Neural cell (in vitro differentiated cells): Measurements from ENCODE around the gene ROS1. TPM values are rescaled to one million over a fixed set of nuclear protein-coding genes. Genes with fewer than 3 reads are reported as not detected.
"Not testable (repeated sequence)": the region's sequence is repeated elsewhere in the genome, so short reads cannot be mapped to it uniquely, and the experiment has no call there.

Source experiments
- H2AFZ ChIP-seq: fragments of 200-600, 300-800 bp; sonication (generic), shearing (Covaris generic); 2 replicates; pipeline ENCODE4 v1.6.0; 2014; ENCODE audit warnings: low read depth, mild to moderate bottlenecking, antibody characterized with exemption, low read length, moderate library complexity
- H3F3A ChIP-seq: fragments of 200-600 bp; shearing (Covaris generic); 2 replicates; pipeline ENCODE4 v1.6.1; 2016; ENCODE audit warnings: mild to moderate bottlenecking, moderate library complexity, mixed read lengths, antibody characterized with exemption, low read length; ENCODE audit not compliant: insufficient read depth, poor library complexity, severe bottlenecking
- H3K27ac ChIP-seq: fragments of 200-600, 300-800 bp; sonication (generic), shearing (Covaris generic); 2 replicates; pipeline ENCODE4 v1.5.1; 2014; ENCODE audit warnings: mild to moderate bottlenecking, low read length, moderate library complexity
- H3K27me3 ChIP-seq: fragments of 300-800, 200-600 bp; sonication (generic), shearing (Covaris generic); 2 replicates; pipeline ENCODE4 v1.6.0; 2014; ENCODE audit warnings: mild to moderate bottlenecking, low read depth, low read length, moderate library complexity; ENCODE audit not compliant: insufficient read depth
- H3K36me3 ChIP-seq: fragments of 300-800, 200-600 bp; sonication (generic), shearing (Covaris generic); 2 replicates; pipeline ENCODE4 v1.5.1; 2014; ENCODE audit warnings: mild to moderate bottlenecking, antibody characterized with exemption, low read length, moderate library complexity; ENCODE audit not compliant: insufficient read depth
- H3K4me2 ChIP-seq: fragments of 300-800, 200-600 bp; sonication (generic), shearing (Covaris generic); 2 replicates; pipeline ENCODE4 v1.6.0; 2014; ENCODE audit warnings: mild to moderate bottlenecking, low read length
- H3K4me3 ChIP-seq: fragments of 300-800, 200-600 bp; sonication (generic), shearing (Covaris generic); 2 replicates; pipeline ENCODE4 v1.5.1; 2014; ENCODE audit warnings: mild to moderate bottlenecking, low read length, moderate library complexity
- H3K79me2 ChIP-seq: fragments of 200-600 bp; shearing (Covaris generic); replicated peaks from 2 replicates; pipeline ENCODE4 v1.6.0; 2014; ENCODE audit warnings: mild to moderate bottlenecking, low read length, moderate library complexity; ENCODE audit not compliant: insufficient read depth
- H3K9ac ChIP-seq: fragments of 300-800, 200-600 bp; sonication (generic), shearing (Covaris generic); 2 replicates; pipeline ENCODE4 v1.6.1; 2016; ENCODE audit warnings: mild to moderate bottlenecking, low read length, mixed read lengths
- H3K9me2 ChIP-seq: fragments of 200-600 bp; shearing (Covaris generic); 2 replicates; pipeline ENCODE4 v1.6.1; 2016; ENCODE audit warnings: mild to moderate bottlenecking, low read length, mixed read lengths; ENCODE audit not compliant: insufficient read depth
- H3K9me3 ChIP-seq: fragments of 200-600, 300-800 bp; sonication (generic), shearing (Covaris generic); 2 replicates; pipeline ENCODE4 v1.6.1; 2016; ENCODE audit warnings: mild to moderate bottlenecking, mixed run types, low read length, moderate library complexity, mixed read lengths
- H4K20me1 ChIP-seq: fragments of 200-600 bp; shearing (Covaris generic); 2 replicates; pipeline ENCODE4 v1.6.1; 2016; ENCODE audit warnings: mild to moderate bottlenecking, mixed run types; ENCODE audit not compliant: insufficient read depth
- CTCF ChIP-seq: fragments of 450-650 bp; IDR thresholded peaks from 2 replicates; pipeline ENCODE4 v1.5.1; 2014; ENCODE audit warnings: antibody characterized with exemption, mild to moderate bottlenecking, moderate library complexity; ENCODE audit not compliant: poor library complexity, severe bottlenecking
- EP300 ChIP-seq: fragments of 450-650 bp; conservative IDR thresholded peaks from 2 replicates; pipeline ENCODE4 v1.6.1; 2014; ENCODE audit warnings: antibody characterized with exemption, mild to moderate bottlenecking, moderate library complexity; ENCODE audit not compliant: poor library complexity, severe bottlenecking
- EZH2 ChIP-seq: fragments of 200-600, 300-800 bp; shearing (Covaris generic), sonication (generic); IDR thresholded peaks from 2 replicates; pipeline ENCODE4 v1.6.1; 2014; ENCODE audit warnings: antibody characterized with exemption, low read length, borderline replicate concordance, mild to moderate bottlenecking; ENCODE audit not compliant: insufficient read depth, poor library complexity, severe bottlenecking
- MXI1 ChIP-seq: fragments of 450-650 bp; conservative IDR thresholded peaks from 2 replicates; pipeline ENCODE4 v1.6.1; 2014; ENCODE audit warnings: antibody characterized with exemption, mild to moderate bottlenecking; ENCODE audit not compliant: poor library complexity, severe bottlenecking
- POLR2AphosphoS5 ChIP-seq: IDR thresholded peaks from 2 replicates; pipeline ENCODE4 v1.6.1; 2012
- RAD21 ChIP-seq: fragments of 450-650 bp; conservative IDR thresholded peaks from 2 replicates; pipeline ENCODE4 v1.6.1; 2014; ENCODE audit warnings: antibody characterized with exemption, mild to moderate bottlenecking, moderate library complexity
- REST ChIP-seq: IDR thresholded peaks from 2 replicates; pipeline ENCODE4 v1.6.1; 2012; ENCODE audit warnings: borderline replicate concordance
- SMC3 ChIP-seq: fragments of 450-650 bp; conservative IDR thresholded peaks from 2 replicates; pipeline ENCODE4 v1.6.1; 2014; ENCODE audit warnings: antibody characterized with exemption, mild to moderate bottlenecking, moderate library complexity; ENCODE audit not compliant: poor library complexity
- TAF1 ChIP-seq: IDR thresholded peaks from 2 replicates; pipeline ENCODE4 v1.6.1; 2012; ENCODE audit warnings: low read depth
- polyA plus RNA-seq: library from polyadenylated mRNA; depleted of rRNA; stranded (reverse); fragments of >200 nt; gene quantifications from 2 replicates; pipeline ENCODE4 v1.2.3, GENCODE V29; 2014

ROS1 gene
- polyA plus RNA-seq, 1 donor from 2014 or later, result not detected

GRCh38 chr6:117375446-117375845 is 50.3 kb downstream of the ROS1 start:
- Histone ChIP-seq H3K4me3 (no peak overlapping the region), H2AFZ (no peak overlapping the region), H3F3A (no peaks in the 10 kb centered on the region), H3K9ac (no peak overlapping the region), H4K20me1 (no peaks in the 10 kb centered on the region), H3K4me2 (no peak overlapping the region), H3K79me2 (no peaks in the 10 kb centered on the region), H3K36me3 (no peaks in the 10 kb centered on the region), H3K9me3 (no peaks in the 10 kb centered on the region), H3K9me2 (no peaks in the 10 kb centered on the region), H3K27me3 (no peaks in the 10 kb centered on the region), H3K27ac (no peak overlapping the region)
- TF ChIP-seq SMC3, result no peak
- no peak for TF ChIP-seq EZH2
- no peak for TF ChIP-seq TAF1
- no peak for TF ChIP-seq MXI1
- no peak for TF ChIP-seq REST
- TF ChIP-seq CTCF, result no peak
- TF ChIP-seq RAD21, result no peak
- TF ChIP-seq EP300, result no peak
- no peak for TF ChIP-seq POLR2AphosphoS5

GRCh38 chr6:117373211-117373813 is 52.4 kb downstream of the ROS1 start:
- Histone ChIP-seq H3K9ac (no peak overlapping the region), H3K27me3 (no peaks in the 10 kb centered on the region), H3K9me2 (no peaks in the 10 kb centered on the region), H3K4me3 (no peak overlapping the region), H3K4me2 (no peak overlapping the region), H3K9me3 (no peaks in the 10 kb centered on the region), H4K20me1 (no peaks in the 10 kb centered on the region), H3F3A (no peaks in the 10 kb centered on the region), H3K27ac (no peak overlapping the region), H3K79me2 (no peaks in the 10 kb centered on the region), H2AFZ (no peak overlapping the region), H3K36me3 (no peaks in the 10 kb centered on the region)
- no peak for TF ChIP-seq MXI1
- TF ChIP-seq CTCF, result no peak
- TF ChIP-seq EZH2, result no peak
- TF ChIP-seq REST, result no peak
- no peak for TF ChIP-seq RAD21
- no peak for TF ChIP-seq POLR2AphosphoS5
- TF ChIP-seq TAF1, result no peak
- TF ChIP-seq SMC3, result no peak
- TF ChIP-seq EP300, result no peak

- not testable (repeated sequence) for H3F3A ChIP-seq, H3K9me2 ChIP-seq, H3K27me3 ChIP-seq, H2AFZ ChIP-seq, H3K36me3 ChIP-seq, H3K9me3 ChIP-seq, H3K9ac ChIP-seq, H4K20me1 ChIP-seq, H3K79me2 ChIP-seq, H3K4me3 ChIP-seq, H3K27ac ChIP-seq, H3K4me2 ChIP-seq
Observed at GRCh38 chr6:117372289-117372688, 53.5 kb downstream of the ROS1 start.
